ENCODE data around the gene BRCA2.

The BRCA2 gene, protein sequence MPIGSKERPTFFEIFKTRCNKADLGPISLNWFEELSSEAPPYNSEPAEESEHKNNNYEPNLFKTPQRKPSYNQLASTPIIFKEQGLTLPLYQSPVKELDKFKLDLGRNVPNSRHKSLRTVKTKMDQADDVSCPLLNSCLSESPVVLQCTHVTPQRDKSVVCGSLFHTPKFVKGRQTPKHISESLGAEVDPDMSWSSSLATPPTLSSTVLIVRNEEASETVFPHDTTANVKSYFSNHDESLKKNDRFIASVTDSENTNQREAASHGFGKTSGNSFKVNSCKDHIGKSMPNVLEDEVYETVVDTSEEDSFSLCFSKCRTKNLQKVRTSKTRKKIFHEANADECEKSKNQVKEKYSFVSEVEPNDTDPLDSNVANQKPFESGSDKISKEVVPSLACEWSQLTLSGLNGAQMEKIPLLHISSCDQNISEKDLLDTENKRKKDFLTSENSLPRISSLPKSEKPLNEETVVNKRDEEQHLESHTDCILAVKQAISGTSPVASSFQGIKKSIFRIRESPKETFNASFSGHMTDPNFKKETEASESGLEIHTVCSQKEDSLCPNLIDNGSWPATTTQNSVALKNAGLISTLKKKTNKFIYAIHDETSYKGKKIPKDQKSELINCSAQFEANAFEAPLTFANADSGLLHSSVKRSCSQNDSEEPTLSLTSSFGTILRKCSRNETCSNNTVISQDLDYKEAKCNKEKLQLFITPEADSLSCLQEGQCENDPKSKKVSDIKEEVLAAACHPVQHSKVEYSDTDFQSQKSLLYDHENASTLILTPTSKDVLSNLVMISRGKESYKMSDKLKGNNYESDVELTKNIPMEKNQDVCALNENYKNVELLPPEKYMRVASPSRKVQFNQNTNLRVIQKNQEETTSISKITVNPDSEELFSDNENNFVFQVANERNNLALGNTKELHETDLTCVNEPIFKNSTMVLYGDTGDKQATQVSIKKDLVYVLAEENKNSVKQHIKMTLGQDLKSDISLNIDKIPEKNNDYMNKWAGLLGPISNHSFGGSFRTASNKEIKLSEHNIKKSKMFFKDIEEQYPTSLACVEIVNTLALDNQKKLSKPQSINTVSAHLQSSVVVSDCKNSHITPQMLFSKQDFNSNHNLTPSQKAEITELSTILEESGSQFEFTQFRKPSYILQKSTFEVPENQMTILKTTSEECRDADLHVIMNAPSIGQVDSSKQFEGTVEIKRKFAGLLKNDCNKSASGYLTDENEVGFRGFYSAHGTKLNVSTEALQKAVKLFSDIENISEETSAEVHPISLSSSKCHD (N-terminal part only)

DNA sequence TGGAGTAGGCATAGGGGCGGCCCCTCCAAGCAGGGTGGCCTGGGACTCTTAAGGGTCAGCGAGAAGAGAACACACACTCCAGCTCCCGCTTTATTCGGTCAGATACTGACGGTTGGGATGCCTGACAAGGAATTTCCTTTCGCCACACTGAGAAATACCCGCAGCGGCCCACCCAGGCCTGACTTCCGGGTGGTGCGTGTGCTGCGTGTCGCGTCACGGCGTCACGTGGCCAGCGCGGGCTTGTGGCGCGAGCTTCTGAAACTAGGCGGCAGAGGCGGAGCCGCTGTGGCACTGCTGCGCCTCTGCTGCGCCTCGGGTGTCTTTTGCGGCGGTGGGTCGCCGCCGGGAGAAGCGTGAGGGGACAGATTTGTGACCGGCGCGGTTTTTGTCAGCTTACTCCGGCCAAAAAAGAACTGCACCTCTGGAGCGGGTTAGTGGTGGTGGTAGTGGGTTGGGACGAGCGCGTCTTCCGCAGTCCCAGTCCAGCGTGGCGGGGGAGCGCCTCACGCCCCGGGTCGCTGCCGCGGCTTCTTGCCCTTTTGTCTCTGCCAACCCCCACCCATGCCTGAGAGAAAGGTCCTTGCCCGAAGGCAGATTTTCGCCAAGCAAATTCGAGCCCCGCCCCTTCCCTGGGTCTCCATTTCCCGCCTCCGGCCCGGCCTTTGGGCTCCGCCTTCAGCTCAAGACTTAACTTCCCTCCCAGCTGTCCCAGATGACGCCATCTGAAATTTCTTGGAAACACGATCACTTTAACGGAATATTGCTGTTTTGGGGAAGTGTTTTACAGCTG is at the start of gene BRCA2, which contains the start of gene ZAR1L:
Gene BRCA2, plus strand, starts transcription at position 271 of the 790 bp plus-strand sequence. CDS start 953 bp downstream, outside the sequence.
Gene ZAR1L, minus strand, starts transcription at position 126 of the 790 bp plus-strand sequence. CDS start 3,438 bp downstream, outside the sequence.
- DNase-seq (ENCODE audit: low read depth in 3 of 3) = peak; percentile 75 to 88 (median 81)

DNA sequence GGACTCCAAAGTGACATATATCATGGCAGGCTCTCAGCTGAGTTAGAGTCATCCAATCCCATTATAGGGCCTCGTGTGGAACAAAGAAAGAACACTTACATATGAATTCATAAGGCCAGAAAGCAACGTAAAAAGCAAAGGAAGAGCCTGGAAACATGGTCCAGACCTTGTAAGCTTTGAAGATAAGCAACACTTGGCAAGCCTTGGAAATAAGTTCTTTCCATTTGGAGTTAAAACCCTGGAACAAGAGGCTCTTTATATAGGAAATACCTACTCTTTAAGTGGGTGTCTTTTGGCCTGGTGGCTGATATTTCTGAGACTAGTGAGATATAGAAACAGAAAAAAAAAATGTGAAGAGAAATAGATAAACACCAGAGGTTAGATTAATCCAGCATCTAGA is 49.6 kb upstream of the BRCA2 start:
- DNase-seq (ENCODE audit: low read depth in 3 of 3) = no peak

GRCh38 chr13:32266130-32266529 is 49.2 kb upstream of the BRCA2 start:
- no peak for DNase-seq (ENCODE audit: low read depth in 3 of 3)

- DNase-seq (ENCODE audit: low read depth in 3 of 3) = peak; percentile 5 to 48 (median 22)
These were observed 47.4 kb upstream of the BRCA2 start for GRCh38 chr13:32267836-32268439.

GRCh38 chr13:32272021-32272683 is 43.2 kb upstream of the BRCA2 start:
- no peak for DNase-seq (ENCODE audit: low read depth in 3 of 3)

DNA sequence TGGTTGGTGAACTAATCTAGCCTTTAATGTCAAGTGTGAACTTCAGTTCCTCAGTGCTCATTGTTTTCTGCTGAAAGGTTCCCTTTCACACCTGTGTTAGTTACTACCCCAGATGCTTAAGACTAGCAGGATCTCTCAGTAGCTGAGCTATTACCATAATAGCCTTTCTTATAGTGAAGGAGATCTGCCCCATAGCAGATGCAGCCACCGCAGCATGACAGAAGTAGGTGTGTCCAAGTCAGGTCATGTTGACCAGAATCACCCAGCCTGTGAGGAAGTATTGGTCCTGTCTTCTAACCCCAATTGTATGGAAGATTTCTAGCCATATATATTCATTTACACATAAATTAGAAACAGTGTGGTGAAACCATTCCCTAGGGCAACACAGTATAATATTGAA is 37.5 kb upstream of the BRCA2 start:
- DNase-seq (ENCODE audit: low read depth in 3 of 3) = no peak

DNA sequence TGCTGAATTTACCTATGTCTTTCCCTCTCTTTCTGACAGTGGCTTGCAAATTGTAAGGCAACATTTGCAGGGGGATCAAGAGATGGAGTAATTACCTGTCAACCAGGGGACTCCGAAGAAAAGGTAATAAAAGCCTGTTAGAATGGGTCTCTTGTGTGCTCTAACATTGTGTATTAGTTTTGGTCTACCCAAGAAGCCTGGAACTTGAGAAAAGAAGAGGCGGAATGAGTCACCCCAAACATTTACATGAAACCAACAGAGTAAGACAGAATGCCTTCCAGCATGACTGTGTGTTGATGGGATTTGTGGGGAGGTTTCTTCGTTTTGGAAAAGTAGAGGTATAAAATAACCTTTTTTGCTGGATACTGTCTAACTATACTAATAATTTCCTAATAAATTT is 36.9 kb upstream of the BRCA2 start:
- DNase-seq (ENCODE audit: low read depth in 3 of 3) = no peak

- DNase-seq (ENCODE audit: low read depth in 3 of 3) = no peak
These were observed 34.2 kb upstream of the BRCA2 start for GRCh38 chr13:32281096-32281495.

GRCh38 chr13:32282096-32282711 is 33.1 kb upstream of the BRCA2 start:
- DNase-seq (ENCODE audit: low read depth in 3 of 3) = no peak

DNA sequence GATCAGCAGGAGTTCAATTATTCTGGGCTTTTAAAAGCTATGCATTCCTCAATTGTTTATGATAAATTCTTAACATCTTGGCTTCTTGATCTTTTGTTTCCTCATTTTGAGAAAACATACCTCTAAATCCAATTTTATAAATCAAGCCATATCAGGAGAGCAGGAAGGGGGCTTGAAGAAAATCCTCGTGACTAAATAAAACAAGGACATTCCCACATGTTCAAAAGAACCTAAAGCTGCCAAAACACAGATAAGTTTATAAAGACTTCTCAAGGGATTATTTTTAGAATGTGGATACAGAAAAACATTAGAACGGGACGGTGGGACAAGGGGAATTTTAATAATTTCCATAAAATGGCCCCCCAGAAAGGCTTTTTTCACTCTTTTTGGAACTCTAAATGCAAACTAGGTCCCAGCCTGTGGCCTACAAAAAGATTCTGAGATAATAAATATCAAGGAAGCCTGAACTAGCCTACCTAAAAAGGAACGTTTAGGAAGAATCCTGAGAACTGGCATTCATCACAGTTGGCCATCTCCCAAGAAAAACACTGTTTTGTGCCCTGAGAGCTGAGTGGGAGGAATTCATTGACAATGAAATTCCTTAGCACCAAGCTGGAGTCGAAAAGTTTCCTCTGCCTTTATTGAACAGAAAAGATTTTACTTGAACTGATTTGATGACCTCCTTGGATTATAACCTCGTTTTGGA is 30.2 kb upstream of the BRCA2 start:
- no peak for DNase-seq (ENCODE audit: low read depth in 3 of 3)

DNA sequence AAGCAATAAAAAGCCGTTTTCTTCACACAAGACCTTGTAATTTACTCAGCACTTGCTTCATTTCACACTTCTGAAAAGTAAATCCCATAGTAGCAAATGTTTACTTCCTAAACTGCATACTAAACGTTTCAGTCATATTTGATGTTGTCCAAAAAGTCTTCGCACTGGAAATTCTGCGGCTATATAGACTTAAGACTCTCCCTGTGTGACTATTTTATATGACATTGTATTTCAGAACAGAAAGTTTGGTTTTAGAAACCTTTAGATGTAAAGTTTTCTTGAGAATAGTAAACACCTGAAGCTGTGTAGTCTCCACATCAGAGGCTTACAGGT is 29.7 kb upstream of the BRCA2 start:
- DNase-seq (ENCODE audit: low read depth in 3 of 3) = no peak

DNA sequence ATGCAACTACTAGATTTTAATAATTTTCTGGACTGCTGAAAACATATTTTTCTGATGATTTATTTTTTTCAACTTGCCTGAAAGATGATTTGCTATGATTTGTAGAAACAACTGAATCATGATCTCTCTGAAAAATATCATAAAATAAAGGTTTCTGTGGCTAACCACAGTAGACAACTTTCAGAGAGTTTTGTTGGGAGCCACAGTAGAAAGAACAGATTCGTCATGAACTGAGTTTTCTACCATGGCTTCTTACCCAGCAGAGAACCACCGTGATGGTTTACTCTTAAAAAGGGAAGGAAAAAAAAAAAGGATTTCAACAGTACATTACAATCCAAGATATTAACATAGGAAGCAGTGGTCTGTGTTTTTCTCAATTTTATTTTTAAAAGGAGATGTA is 18.1 kb upstream of the BRCA2 start:
- no peak for DNase-seq (ENCODE audit: low read depth in 3 of 3)

DNA sequence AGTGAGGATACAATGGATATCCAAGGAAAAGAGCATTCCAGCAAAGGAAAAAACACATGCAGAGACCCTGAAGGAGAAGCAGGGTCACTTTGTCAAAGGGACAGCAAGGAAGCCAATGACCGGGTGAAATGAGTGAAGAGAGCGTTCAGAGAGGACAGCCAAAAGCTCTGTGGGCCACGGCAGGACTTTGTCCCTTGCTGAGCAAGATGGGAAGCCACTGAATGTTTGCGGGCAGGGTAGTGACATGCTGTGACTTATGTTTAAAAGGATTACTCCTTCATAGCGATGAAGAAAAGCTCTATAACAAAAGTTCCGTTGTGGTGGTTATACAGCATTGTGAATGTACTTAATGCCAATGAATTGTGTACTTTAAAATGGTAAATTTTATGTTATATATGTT is 16.6 kb upstream of the BRCA2 start:
- DNase-seq (ENCODE audit: low read depth in 3 of 3) = no peak

DNA sequence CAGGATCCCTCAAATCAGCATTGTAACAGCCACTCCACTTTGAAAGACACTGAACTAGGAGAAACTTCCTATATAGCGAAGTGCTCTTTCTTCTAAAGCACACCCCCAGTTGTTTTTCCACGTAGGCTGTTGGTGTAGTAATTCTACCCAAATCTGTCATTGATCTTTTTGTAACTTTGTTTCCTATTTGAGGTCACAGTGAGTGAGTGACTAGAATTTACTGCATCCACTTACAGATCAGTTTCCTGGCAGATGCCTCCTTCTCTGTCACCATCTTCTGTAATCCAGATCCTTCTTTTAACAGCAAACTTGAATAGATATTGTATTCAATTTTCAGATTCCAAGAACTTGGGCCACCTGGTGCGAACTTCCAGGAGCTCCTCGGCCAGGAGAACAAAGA is 15.4 kb upstream of the BRCA2 start:
- no peak for DNase-seq (ENCODE audit: low read depth in 3 of 3)

- no peak for DNase-seq (ENCODE audit: low read depth in 3 of 3)
These were observed 14.9 kb upstream of the BRCA2 start for GRCh38 chr13:32300406-32300805.

- DNase-seq (ENCODE audit: low read depth in 3 of 3) = no peak
These were observed 14.4 kb upstream of the BRCA2 start for GRCh38 chr13:32300920-32301319.

DNA sequence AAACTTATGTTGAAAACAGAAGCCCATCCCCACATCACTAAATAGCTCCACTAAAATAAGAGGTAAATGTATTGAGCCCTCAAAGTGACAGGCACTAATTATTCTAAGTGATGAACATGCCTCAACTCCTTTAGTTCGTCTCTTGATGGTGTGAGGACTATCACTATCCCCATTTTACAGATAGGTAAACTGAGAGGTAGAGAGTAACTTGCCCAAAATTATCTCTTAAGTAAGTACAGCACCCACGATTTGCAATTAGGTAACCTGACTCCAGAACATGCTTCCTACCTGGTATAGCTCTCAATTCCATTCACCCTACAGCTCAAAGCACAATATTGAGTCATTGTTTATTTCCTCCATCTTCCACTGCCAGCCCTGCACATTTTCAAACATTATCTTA is 12.8 kb upstream of the BRCA2 start:
- no peak for DNase-seq (ENCODE audit: low read depth in 3 of 3)

DNA sequence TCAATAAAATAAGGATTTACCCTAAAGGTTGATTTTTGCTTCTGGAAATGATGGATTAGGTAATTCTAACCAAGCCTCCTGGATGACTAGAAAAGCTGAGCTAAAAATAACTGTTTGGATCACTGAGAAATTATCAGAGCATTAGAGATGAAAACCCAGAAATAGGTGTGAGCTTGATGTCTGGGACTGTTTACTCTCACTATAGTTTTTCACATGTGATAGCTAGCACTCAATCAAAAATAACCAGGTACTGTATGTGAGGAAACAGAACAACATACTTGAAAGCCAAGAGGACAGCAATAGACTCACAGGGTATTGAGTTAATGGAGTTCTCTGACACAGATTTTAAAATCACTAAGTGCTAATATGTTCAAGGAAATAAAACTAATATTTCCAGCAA is 9.7 kb upstream of the BRCA2 start:
- DNase-seq (ENCODE audit: low read depth in 3 of 3) = no peak
